ENCODE data around the gene CYTH2. TPM values are rescaled to one million over a fixed set of nuclear protein-coding genes. Genes with fewer than 3 reads are reported as not detected.

CYTH2 gene
- total RNA-seq, 1 experiment from 2014 or later: 103 TPM

DNA sequence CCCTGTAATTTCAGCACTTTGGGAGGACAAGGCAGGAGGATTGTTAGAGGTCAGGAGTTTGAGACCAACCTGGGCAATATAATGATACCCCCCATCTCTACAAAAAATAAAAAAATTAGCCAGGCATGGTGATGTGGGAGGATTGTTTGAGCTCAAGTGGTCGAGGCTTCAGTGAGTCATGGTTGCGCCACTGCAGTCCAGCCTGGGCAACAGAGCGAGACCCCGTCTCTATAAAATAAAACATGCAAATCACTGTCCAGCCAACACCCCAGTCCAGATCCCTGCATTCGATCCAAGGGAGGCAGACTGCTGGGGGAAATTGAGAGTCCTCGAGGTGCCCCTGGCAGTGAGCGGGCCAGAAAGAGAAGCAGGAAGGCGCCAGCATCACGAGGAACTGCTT, 7.0 kb downstream of the CYTH2 start:
- no peaks in the 10 kb centered on the region for H3K9me3 Mint-ChIP-seq
- Histone ChIP-seq H2AK5ac (ENCODE audit: insufficient read length, low read length) (no peak overlapping the region), H3K27me3 (ENCODE audit: insufficient read depth, low read length) (no peaks in the 10 kb centered on the region), H3K56ac (ENCODE audit: insufficient read length, low read depth, low read length) (no peak overlapping the region), H2BK15ac (ENCODE audit: low read depth, low read length) (no peak overlapping the region), H3K27ac (ENCODE audit: insufficient read length, low read depth, low read length) (no peak overlapping the region), H3K18ac (ENCODE audit: insufficient read length, low read depth, low read length) (no peak overlapping the region), H2BK12ac (ENCODE audit: insufficient read length, low read depth, low read length) (no peak overlapping the region), H3K4me1 (ENCODE audit: insufficient read depth, low read length) (no peaks in the 10 kb centered on the region), H2BK120ac (ENCODE audit: low read depth, low read length, poor library complexity, severe bottlenecking) (no peak overlapping the region), H2AFZ (ENCODE audit: low read length) (no peak overlapping the region), H4K8ac (replicated peaks; ENCODE audit: insufficient read length, low read depth, low read length) (no peak overlapping the region), H2BK5ac (ENCODE audit: insufficient read length, low read length) (no peak overlapping the region), H3K23me2 (ENCODE audit: insufficient read length, low read depth, low read length, poor library complexity, severe bottlenecking) (no peaks in the 10 kb centered on the region), H3K4ac (ENCODE audit: low read depth, low read length) (no peak overlapping the region), H4K20me1 (ENCODE audit: control insufficient read depth, insufficient read depth, insufficient read length) (no peaks in the 10 kb centered on the region), H3K14ac (ENCODE audit: insufficient read depth, low read length) (no peak overlapping the region), H3K4me2 (ENCODE audit: insufficient read depth, insufficient read length, low read length) (no peak overlapping the region), H3T11ph (ENCODE audit: low read length) (no peak overlapping the region), H3K9ac (ENCODE audit: extremely low read depth, insufficient read length, low read length) (no peak overlapping the region), H2BK20ac (ENCODE audit: low read depth, low read length, poor library complexity, severe bottlenecking) (no peak overlapping the region), H3K79me1 (ENCODE audit: insufficient read depth, low read depth, low read length, poor library complexity, severe bottlenecking) (no peaks in the 10 kb centered on the region), H3K23ac (ENCODE audit: insufficient read length, low read depth, low read length) (no peak overlapping the region), H4K5ac (ENCODE audit: insufficient read length, low read depth, low read length) (no peak overlapping the region), H3K9me3 (ENCODE audit: control insufficient read depth, low read depth, low read length) (no peaks in the 10 kb centered on the region), H3K79me2 (ENCODE audit: insufficient read depth, low read length) (no peaks in the 10 kb centered on the region), H4K91ac (ENCODE audit: insufficient read length, low read depth, low read length) (no peak overlapping the region)
- H3K36me3 Mint-ChIP-seq (ENCODE audit: insufficient read depth in 1 of 3, low read depth in 3 of 3): peaks cover 48 to 78% (median 69%) of the 10 kb centered on the region in 3 experiments
- DNase-seq: no peak
- H3K4me3 Mint-ChIP-seq: no peak overlapping the region
- H3K27ac Mint-ChIP-seq: 0 out of 7 replicates have a peak overlapping the region, but pooled peaks of 1 of the 3 experiments have one; percentile 29
- no CpG with 5 or more reads among the region's 9 CpGs for WGBS (ENCODE audit: extremely low coverage, insufficient read length, low lambda C conversion rate)
- peaks cover 0 to 2% of the 10 kb centered on the region in 2 experiments; a peak in 1 of 4 replicates for H3K4me1 Mint-ChIP-seq
- TF ChIP-seq, protein P1, sequence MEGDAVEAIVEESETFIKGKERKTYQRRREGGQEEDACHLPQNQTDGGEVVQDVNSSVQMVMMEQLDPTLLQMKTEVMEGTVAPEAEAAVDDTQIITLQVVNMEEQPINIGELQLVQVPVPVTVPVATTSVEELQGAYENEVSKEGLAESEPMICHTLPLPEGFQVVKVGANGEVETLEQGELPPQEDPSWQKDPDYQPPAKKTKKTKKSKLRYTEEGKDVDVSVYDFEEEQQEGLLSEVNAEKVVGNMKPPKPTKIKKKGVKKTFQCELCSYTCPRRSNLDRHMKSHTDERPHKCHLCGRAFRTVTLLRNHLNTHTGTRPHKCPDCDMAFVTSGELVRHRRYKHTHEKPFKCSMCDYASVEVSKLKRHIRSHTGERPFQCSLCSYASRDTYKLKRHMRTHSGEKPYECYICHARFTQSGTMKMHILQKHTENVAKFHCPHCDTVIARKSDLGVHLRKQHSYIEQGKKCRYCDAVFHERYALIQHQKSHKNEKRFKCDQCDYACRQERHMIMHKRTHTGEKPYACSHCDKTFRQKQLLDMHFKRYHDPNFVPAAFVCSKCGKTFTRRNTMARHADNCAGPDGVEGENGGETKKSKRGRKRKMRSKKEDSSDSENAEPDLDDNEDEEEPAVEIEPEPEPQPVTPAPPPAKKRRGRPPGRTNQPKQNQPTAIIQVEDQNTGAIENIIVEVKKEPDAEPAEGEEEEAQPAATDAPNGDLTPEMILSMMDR (conservative IDR thresholded peaks at IDR 0.05): no peak
- no peaks in the 10 kb centered on the region for H3K27me3 Mint-ChIP-seq (ENCODE audit: low read depth)
